Keratinocyte (primary cell): ENCODE results near the gene LRP1B. TPM values are rescaled to one million over a fixed set of nuclear protein-coding genes. Genes with fewer than 3 reads are reported as not detected.

ENCODE experiments used
- DNase-seq: peaks from one replicate; pipeline ENCODE4 v3.0.0-alpha.2; 2011; ENCODE audit warnings: low read depth, missing footprints, low spot score
- FAIRE-seq: peaks from 2 replicates; lab custom pipeline; 2011; peaks lifted over from hg19 to GRCh38; lab: Jason Lieb, UNC
- H2AFZ ChIP-seq: 2 replicates; pipeline ENCODE4 v1.6.0; 2012; ENCODE audit warnings: low read length, control low read depth, inconsistent platforms; ENCODE audit not compliant: control insufficient read depth
- H3K27ac ChIP-seq: 2 replicates; pipeline ENCODE4 v1.5.1; 2011; ENCODE audit warnings: low read length; ENCODE audit not compliant: control insufficient read depth, insufficient read depth
- H3K27me3 ChIP-seq: 3 replicates; pipeline ENCODE4 v1.6.0; 2011; ENCODE audit warnings: low read length; ENCODE audit not compliant: control insufficient read depth, insufficient read depth; ENCODE audit errors: extremely low read depth
- H3K36me3 ChIP-seq, 2 experiments: 2 replicates in 1 of 2; 3 replicates in 1 of 2; pipeline ENCODE4 v1.5.1; 2011; ENCODE audit warnings: low read length in 2 of 2, mild to moderate bottlenecking in 1 of 2; ENCODE audit not compliant: control insufficient read depth in 2 of 2, insufficient read depth in 2 of 2; ENCODE audit errors: extremely low read depth in 1 of 2
- H3K4me1 ChIP-seq: 3 replicates; pipeline ENCODE4 v1.5.1; 2011; ENCODE audit warnings: low read length; ENCODE audit not compliant: control insufficient read depth, insufficient read depth; ENCODE audit errors: extremely low read depth
- H3K4me2 ChIP-seq: 3 replicates; pipeline ENCODE4 v1.6.0; 2011; ENCODE audit warnings: low read depth, low read length; ENCODE audit not compliant: control insufficient read depth, insufficient read depth; ENCODE audit errors: extremely low read depth
- H3K4me3 ChIP-seq, 3 experiments: fragments of 200-600 bp in 1 of 3; sonication (generic) in 1 of 3; 2 replicates in 2 of 3; 3 replicates in 1 of 3; pipeline ENCODE4 v1.5.1; 2011 to 2016; ENCODE audit warnings: low read length in 3 of 3, mild to moderate bottlenecking in 3 of 3, control low read depth in 2 of 3, inconsistent platforms in 1 of 3, low read depth in 1 of 3, mixed read lengths in 1 of 3, mixed run types in 1 of 3, moderate library complexity in 1 of 3; ENCODE audit not compliant: control insufficient read depth in 2 of 3, insufficient read depth in 2 of 3; ENCODE audit errors: extremely low read depth in 1 of 3
- H3K79me2 ChIP-seq: 2 replicates; pipeline ENCODE4 v1.6.0; 2012; ENCODE audit warnings: low read length; ENCODE audit not compliant: control insufficient read depth, insufficient read depth
- H3K9ac ChIP-seq: 3 replicates; pipeline ENCODE4 v1.6.0; 2011; ENCODE audit warnings: low read length; ENCODE audit not compliant: control insufficient read depth, insufficient read depth; ENCODE audit errors: extremely low read depth
- H3K9me1 ChIP-seq: 3 replicates; pipeline ENCODE4 v1.6.0; 2011; ENCODE audit warnings: low read length; ENCODE audit not compliant: control insufficient read depth, insufficient read depth; ENCODE audit errors: extremely low read depth
- H3K9me3 ChIP-seq: 2 replicates; pipeline ENCODE4 v1.5.1; 2012; ENCODE audit warnings: low read depth, low read length; ENCODE audit not compliant: control insufficient read depth
- H4K20me1 ChIP-seq: 3 replicates; pipeline ENCODE4 v1.6.0; 2011; ENCODE audit warnings: low read length; ENCODE audit not compliant: control insufficient read depth, insufficient read depth; ENCODE audit errors: extremely low read depth
- CTCF ChIP-seq, 3 experiments: IDR thresholded peaks in 1 of 3; conservative IDR thresholded peaks in 1 of 3; optimal IDR thresholded peaks in 1 of 3; 2 replicates in 2 of 3; 3 replicates in 1 of 3; pipeline versions ENCODE3 to v1.5.1; 2011; ENCODE audit warnings: low read length in 3 of 3, mild to moderate bottlenecking in 3 of 3, moderate library complexity in 2 of 3, control low read depth in 1 of 3, inconsistent platforms in 1 of 3; ENCODE audit not compliant: insufficient read depth in 2 of 3; ENCODE audit errors: extremely low read depth in 1 of 3
- EZH2 ChIP-seq: IDR thresholded peaks from one replicate; pipeline ENCODE4 v1.6.1; 2012; ENCODE audit warnings: inconsistent platforms, mild to moderate bottlenecking, low read length, moderate library complexity
- dilution Hi-C: fragments of 300-500 bp; cut with MboI; formaldehyde crosslinking; loops from one replicate; pipeline ENCODE4 v1.7.0; 2020; ENCODE audit warnings: low sequenced_read_pairs; ENCODE audit not compliant: extremely low pct_ligation_motif_present
- polyA plus RNA-seq, 5 experiments: library from polyadenylated mRNA; depleted of rRNA in 3 of 5; stranded (reverse) in 3 of 5; stranded (forward) in 1 of 5; unstranded in 1 of 5; fragments of >200 nt; gene quantifications; 1 replicate in 1 of 5; 2 replicates in 3 of 5; 3 replicates in 1 of 5; pipeline versions ENCODE4 v1.2.1 to v1.2.3, GENCODE V29; 2011 to 2012; ENCODE audit warnings: missing spikeins in 2 of 5, low read depth in 1 of 5, low replicate concordance in 1 of 5

The LRP1B gene
- polyA plus RNA-seq, 1 donor (not counting 4 experiments of a cell fraction or from before 2014, with no cell fraction given): not detected

DNA sequence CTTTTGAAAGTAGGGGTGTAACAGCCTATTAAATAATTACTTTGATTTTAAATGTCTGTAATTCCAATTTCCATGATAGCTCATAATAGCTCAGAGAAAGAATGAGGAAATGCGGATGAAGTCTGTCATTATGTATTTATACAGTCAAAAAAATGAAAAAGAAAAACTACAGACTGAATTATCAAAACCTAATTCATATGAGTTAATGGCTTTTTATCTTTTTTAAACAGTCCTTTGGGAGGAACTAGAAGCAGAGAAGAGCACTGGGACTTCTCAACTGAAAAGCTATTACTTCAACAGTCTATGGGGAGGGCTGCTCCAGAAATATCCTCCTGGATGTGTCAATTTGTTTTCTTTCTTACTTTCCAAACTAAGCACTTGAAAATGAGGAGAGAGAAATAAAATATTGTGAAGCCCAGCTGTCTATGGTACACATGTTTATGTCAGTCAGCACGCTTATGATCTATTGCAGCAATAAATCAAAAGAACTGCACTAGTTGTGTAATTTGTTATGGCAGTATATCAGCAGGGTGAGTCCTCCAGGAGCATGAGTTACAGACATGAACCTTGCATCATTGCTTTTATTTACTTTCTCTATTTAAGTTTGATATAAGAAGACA is 1550.2 kb downstream of the LRP1B start:
- H3K9me3 ChIP-seq: no peaks in the 10 kb centered on the region
- no peaks in the 10 kb centered on the region for H3K9me1 ChIP-seq
- H3K4me1 ChIP-seq: no peaks in the 10 kb centered on the region
- no peak for TF ChIP-seq EZH2
- no peak for TF ChIP-seq CTCF (optimal IDR thresholded peaks at IDR 0.05 in 1 of 3, IDR thresholded peaks at IDR 0.05 in 1 of 3, conservative IDR thresholded peaks at IDR 0.05 in 1 of 3; ENCODE audit: extremely low read depth in 1 of 3, insufficient read depth in 2 of 3, low read length in 3 of 3)
- H4K20me1 ChIP-seq: no peaks in the 10 kb centered on the region
- dilution Hi-C loops: no loop called here
- DNase-seq (no peak), FAIRE-seq (no peak)
- H3K4me3 ChIP-seq: no peak overlapping the region
- H2AFZ ChIP-seq: no peak overlapping the region
- no peak overlapping the region for H3K4me2 ChIP-seq
- H3K36me3 ChIP-seq: no peaks in the 10 kb centered on the region
- H3K27ac ChIP-seq: no peak overlapping the region
- no peaks in the 10 kb centered on the region for H3K27me3 ChIP-seq
- H3K9ac ChIP-seq: no peak overlapping the region
- H3K79me2 ChIP-seq: no peaks in the 10 kb centered on the region

GRCh38 chr2:140577453-140577852 is 1553.4 kb downstream of the LRP1B start:
- Histone ChIP-seq H3K4me1 (no peaks in the 10 kb centered on the region), H3K9me1 (no peaks in the 10 kb centered on the region), H3K9ac (no peak overlapping the region), H2AFZ (no peak overlapping the region), H3K27ac (no peak overlapping the region), H3K4me2 (no peak overlapping the region), H4K20me1 (no peaks in the 10 kb centered on the region), H3K36me3 (no peaks in the 10 kb centered on the region), H3K4me3 (no peak overlapping the region), H3K27me3 (no peaks in the 10 kb centered on the region), H3K9me3 (no peaks in the 10 kb centered on the region), H3K79me2 (no peaks in the 10 kb centered on the region)
- no peak for FAIRE-seq
- no peak for DNase-seq
- no peak for TF ChIP-seq CTCF (optimal IDR thresholded peaks at IDR 0.05 in 1 of 3, IDR thresholded peaks at IDR 0.05 in 1 of 3, conservative IDR thresholded peaks at IDR 0.05 in 1 of 3; ENCODE audit: extremely low read depth in 1 of 3, insufficient read depth in 2 of 3, low read length in 3 of 3)
- no peak for TF ChIP-seq EZH2
- dilution Hi-C loops: no loop called here
